ENCODE results near the gene PLEKHS1.
"Not testable (repeated sequence)": the region's sequence is repeated elsewhere in the genome, so short reads cannot be mapped to it uniquely, and the experiment has no call there.

GRCh38 chr10:113771131-113771530 lies 19.6 kb downstream of the PLEKHS1 start:
- TF ChIP-seq YY1 (IDR thresholded peaks at IDR 0.05; ENCODE audit: insufficient read depth, insufficient read length); SUZ12 (IDR thresholded peaks at IDR 0.05; ENCODE audit: extremely low read depth, insufficient read depth, insufficient read length): not testable (repeated sequence)
